Kidney capillary endothelial cell (primary cell): ENCODE results near the gene PROM2.

Experiments used
- DNase-seq: peaks from one replicate; pipeline ENCODE4 v3.0.0-alpha.2; 2018; ENCODE audit warnings: low spot score

Gene PROM2

GRCh38 chr2:95320986-95321767, 46.9 kb downstream of the PROM2 start:
- DNase-seq, result no peak

- no peak for DNase-seq
These were observed 49.3 kb downstream of the PROM2 start for GRCh38 chr2:95323347-95324155.

GRCh38 chr2:95325026-95325425, 50.8 kb downstream of the PROM2 start:
- no peak for DNase-seq

GRCh38 chr2:95325590-95326432, 51.6 kb downstream of the PROM2 start:
- DNase-seq, result no peak

GRCh38 chr2:95326433-95327140, 52.3 kb downstream of the PROM2 start:
- no peak for DNase-seq

- no peak for DNase-seq
These were observed 53.6 kb downstream of the PROM2 start for GRCh38 chr2:95327861-95328260.

- no peak for DNase-seq
These were observed 54.3 kb downstream of the PROM2 start for GRCh38 chr2:95328358-95329125.

- no peak for DNase-seq
These were observed 55.2 kb downstream of the PROM2 start for GRCh38 chr2:95329401-95329800.

GRCh38 chr2:95329891-95330793, 55.9 kb downstream of the PROM2 start:
- DNase-seq, result no peak

GRCh38 chr2:95330794-95331338, 56.6 kb downstream of the PROM2 start:
- no peak for DNase-seq

- no peak for DNase-seq
These were observed 57.4 kb downstream of the PROM2 start for GRCh38 chr2:95331606-95332005.

GRCh38 chr2:95332036-95332435, 57.8 kb downstream of the PROM2 start:
- DNase-seq, result no peak

- no peak for DNase-seq
These were observed 58.8 kb downstream of the PROM2 start for GRCh38 chr2:95333056-95333455.

- no peak for DNase-seq
These were observed 59.7 kb downstream of the PROM2 start for GRCh38 chr2:95333888-95334338.

- no peak for DNase-seq
These were observed 60.8 kb downstream of the PROM2 start for GRCh38 chr2:95334916-95335641.

- DNase-seq, result no peak
These were observed 62.2 kb downstream of the PROM2 start for GRCh38 chr2:95336406-95336805.

GRCh38 chr2:95337829-95338228, 63.6 kb downstream of the PROM2 start:
- DNase-seq, result no peak
